HepG2 (cell line): ENCODE data around the gene RPAP3. TPM values are rescaled to one million over a fixed set of nuclear protein-coding genes. Genes with fewer than 3 reads are reported as not detected.
A peak's percentile ranks its signal among the peaks of the same experiment; 100 is the strongest.

Experiments
- ATAC-seq: fragments of 200-7000 bp; cut with Tn5 transposase; 3 replicates; pipeline ENCODE4 v1.9.1; 2020; ENCODE audit warnings: mild to moderate bottlenecking, moderate library complexity
- BruUV-seq: library from RNA; stranded (reverse); fragments of 400-500 nt; replicated peaks from 2 replicates; lab custom pipeline; 2021; lab: Mats Ljungman, UMichigan
- CTCF ChIA-PET: fragments of 300-600 bp; formaldehyde crosslinking; extraction: SDS; loops from one replicate; lab custom pipeline; 2021; ENCODE audit warnings: low total read pairs, inconsistent platforms, low intra/inter-chr PET ratio; lab: Yijun Ruan, JAX
- POLR2A ChIA-PET: fragments of 350-600 bp; sonication (Branson Sonifier 250); formaldehyde crosslinking; loops from one replicate; lab custom pipeline; 2020; ENCODE audit warnings: antibody characterized with exemption, inconsistent platforms; lab: Yijun Ruan, JAX
- DNase-seq: peaks from one replicate; pipeline ENCODE4 v3.0.0-alpha.2; 2015; ENCODE audit warnings: low spot score
- FAIRE-seq: peaks from 3 replicates; lab custom pipeline; 2011; peaks lifted over from hg19 to GRCh38; lab: Jason Lieb, UNC
- H2AFZ ChIP-seq: one replicate; pipeline ENCODE4 v1.6.1; 2011; ENCODE audit warnings: low read length, inconsistent platforms
- H3K27ac ChIP-seq: fragments of 300-600 bp; 3 replicates; pipeline ENCODE4 v1.8.0; 2011; ENCODE audit warnings: mixed run types, mild to moderate bottlenecking, mixed read lengths, low read length, inconsistent platforms; ENCODE audit not compliant: insufficient read depth; ENCODE audit errors: extremely low read length
- H3K27me3 ChIP-seq, 2 experiments: fragments of 200-600 bp in 1 of 2; 2 replicates in 1 of 2; 3 replicates in 1 of 2; pipeline versions ENCODE4 v1.6.0 to v1.8.0; 2011; ENCODE audit warnings: low read length in 2 of 2, mild to moderate bottlenecking in 2 of 2, moderate library complexity in 2 of 2, inconsistent platforms in 1 of 2; ENCODE audit not compliant: insufficient read depth in 2 of 2, control insufficient read depth in 1 of 2
- H3K36me3 ChIP-seq, 2 experiments: fragments of 200-600 bp in 1 of 2; replicated peaks in 1 of 2; 2 replicates in 1 of 2; 3 replicates in 1 of 2; pipeline versions ENCODE4 v1.5.1 to v1.8.0; 2011; ENCODE audit warnings: low read length in 2 of 2, inconsistent platforms in 1 of 2; ENCODE audit not compliant: insufficient read depth in 2 of 2, control insufficient read depth in 1 of 2
- H3K4me1 ChIP-seq: 2 replicates; pipeline ENCODE4 v1.5.1; 2012; ENCODE audit warnings: low read length, inconsistent platforms; ENCODE audit not compliant: insufficient read depth
- H3K4me2 ChIP-seq: 2 replicates; pipeline ENCODE4 v1.6.0; 2011; ENCODE audit warnings: low read depth, low read length, inconsistent platforms
- H3K4me3 ChIP-seq, 3 experiments: fragments of 200-600 bp in 1 of 3; sonication (generic), shearing (Covaris generic) in 1 of 3; replicated peaks in 1 of 3; 2 replicates each; pipeline ENCODE4 v1.5.1; 2011 to 2016; ENCODE audit warnings: low read length in 3 of 3, inconsistent platforms in 2 of 3, low read depth in 2 of 3, mild to moderate bottlenecking in 2 of 3, control low read depth in 1 of 3, mixed read lengths in 1 of 3; ENCODE audit not compliant: insufficient read depth in 1 of 3
- H3K79me2 ChIP-seq: one replicate; pipeline ENCODE4 v1.6.1; 2011; ENCODE audit warnings: low read length, inconsistent platforms; ENCODE audit not compliant: insufficient read depth
- H3K9ac ChIP-seq: 2 replicates; pipeline ENCODE4 v1.6.0; 2011; ENCODE audit warnings: mild to moderate bottlenecking, low read depth, low read length, inconsistent platforms; ENCODE audit not compliant: insufficient read depth
- H3K9me3 ChIP-seq: 2 replicates; pipeline ENCODE4 v1.5.1; 2012; ENCODE audit warnings: mild to moderate bottlenecking, low read length
- H4K20me1 ChIP-seq: 2 replicates; pipeline ENCODE4 v1.6.0; 2011; ENCODE audit warnings: inconsistent platforms, mild to moderate bottlenecking, low read length, moderate library complexity; ENCODE audit not compliant: insufficient read depth
- LCORL ChIP-seq, 2 experiments: fragments of 450-650 bp in 1 of 2; sonication (generic) in 1 of 2; formaldehyde crosslinking in 1 of 2; IDR thresholded peaks; 2 replicates each; pipeline versions ENCODE4 v1.5.0 to v1.6.1; 2017 to 2020; ENCODE audit warnings: antibody characterized with exemption in 1 of 2, missing genetic modification reagents in 1 of 2
- THAP7 ChIP-seq: sonication (generic); formaldehyde crosslinking; IDR thresholded peaks from 2 replicates; pipeline ENCODE4 v1.8.1; 2023; ENCODE audit warnings: mild to moderate bottlenecking, missing genetic modification reagents
- ZBTB14 ChIP-seq: sonication (generic); formaldehyde crosslinking; IDR thresholded peaks from 2 replicates; pipeline ENCODE4 v1.4.0; 2020; ENCODE audit warnings: missing genetic modification reagents
- ZNF142 ChIP-seq: sonication (generic); formaldehyde crosslinking; IDR thresholded peaks from 2 replicates; pipeline ENCODE4 v1.4.0; 2020; ENCODE audit warnings: missing genetic modification reagents
- WGBS: methylation state at CpG from one replicate; pipeline ENCODE4 v1.1.6; 2017; ENCODE audit warnings: low lambda C conversion rate; 5-methylcytosine and 5-hydroxymethylcytosine counted together
- in situ Hi-C: cut with HindIII; loops from 2 replicates; pipeline ENCODE4 v1.10.0; 2017; ENCODE audit warnings: low pct_unique_long_range_greater_than_20kb; ENCODE audit not compliant: extremely low pct_ligation_motif_present
- intact Hi-C: fragments of 100-400 bp; cut with micrococcal nuclease; formaldehyde crosslinking; loops from one replicate; pipeline ENCODE4 v1.10.0; 2022; ENCODE audit not compliant: unreplicated experiment
- polyA plus RNA-seq, 8 experiments: library from polyadenylated mRNA; depleted of rRNA in 3 of 8; stranded (reverse) in 7 of 8; unstranded in 1 of 8; fragments of >200 nt; fragmentation: Illumina TruSeq in 4 of 8; extraction: Trizol in 4 of 8; gene quantifications; 2 replicates each; pipeline versions ENCODE4 v1.2.1 to v1.2.3, GENCODE V29; 2011 to 2016; ENCODE audit warnings: low read depth in 4 of 8, missing spikeins in 1 of 8, mixed read lengths in 1 of 8; ENCODE audit not compliant: insufficient read depth in 1 of 8
- total RNA-seq, 5 experiments: library from RNA; depleted of rRNA; stranded (reverse); fragments of >200 nt; fragmentation: Illumina TruSeq; extraction: Trizol; gene quantifications; 2 replicates each; pipeline ENCODE4 v1.2.3, GENCODE V29; 2016; ENCODE audit warnings: low read depth in 1 of 5

The RPAP3 gene
- total and polyA plus RNA-seq, 2 of the 13 experiments (the other 11 are each of a cell fraction or from before 2014, with no cell fraction given) = 8.8 to 32.8 TPM

GRCh38 chr12:47707355-47707754 lies 1.5 kb upstream of the RPAP3 start (continued):
- no peak for TF ChIP-seq ZNF142 (CRISPR knock-in tag)

DNA sequence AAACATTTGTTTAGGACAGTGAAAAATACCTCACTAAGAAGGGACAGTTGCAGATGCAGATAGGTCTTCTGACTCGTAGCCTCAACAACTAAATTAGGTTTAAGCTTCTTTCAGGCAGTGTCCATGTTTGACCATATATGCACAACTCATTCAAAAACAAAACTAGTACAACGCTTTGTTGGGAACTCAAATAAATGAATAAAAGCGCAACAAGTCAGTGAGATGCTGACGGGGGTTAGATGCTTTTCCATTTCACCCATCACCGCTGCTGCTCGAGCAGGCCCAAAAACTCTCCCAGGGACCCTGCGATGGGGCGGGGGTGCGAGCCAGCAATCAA lies 633 bp downstream of the RPAP3 start:
- CTCF ChIA-PET = no interaction called here
- peaks cover under 1 to 3% of the 10 kb centered on the region in 2 experiments; a peak in 2 of 5 replicates for H3K36me3 ChIP-seq
- TF ChIP-seq LCORL (IDR thresholded peaks at IDR 0.05) = no peak
- 0 out of 2 replicates have a peak, but pooled peaks have one; percentile 28 for TF ChIP-seq LCORL (CRISPR knock-in tag; IDR thresholded peaks at IDR 0.05)
- TF ChIP-seq THAP7 = 0 out of 2 replicates have a peak, but pooled peaks have one; percentile 55
- no peak for TF ChIP-seq ZBTB14 (CRISPR knock-in tag)
- peak; percentile 8 for ATAC-seq
- peak overlapping the region; percentile 83 to 93 (median 91) for H3K4me3 ChIP-seq
- DNase-seq = no peak
- no peaks in the 10 kb centered on the region for H4K20me1 ChIP-seq
- 3% methylated on average over 8 of the region's 9 CpGs for WGBS
- no peak for FAIRE-seq
- peaks cover 39% of the 10 kb centered on the region for H3K4me1 ChIP-seq
- H2AFZ ChIP-seq = no peak overlapping the region
- peak overlapping the region; percentile 80 for H3K27ac ChIP-seq
- peaks cover 26% of the 10 kb centered on the region for H3K79me2 ChIP-seq
- peak overlapping the region; percentile 86 for H3K9ac ChIP-seq
- no peaks in the 10 kb centered on the region for H3K9me3 ChIP-seq
- H3K4me2 ChIP-seq = peak overlapping the region; percentile 86
- intact Hi-C loops = no loop called here
- BruUV-seq = no TSS peak
- in situ Hi-C loops = no loop called here
- POLR2A ChIA-PET = no interaction called here
- H3K27me3 ChIP-seq = no peaks in the 10 kb centered on the region; a peak in 1 of 5 replicates
